ENCODE measurements around the gene SLC2A9.

DNA sequence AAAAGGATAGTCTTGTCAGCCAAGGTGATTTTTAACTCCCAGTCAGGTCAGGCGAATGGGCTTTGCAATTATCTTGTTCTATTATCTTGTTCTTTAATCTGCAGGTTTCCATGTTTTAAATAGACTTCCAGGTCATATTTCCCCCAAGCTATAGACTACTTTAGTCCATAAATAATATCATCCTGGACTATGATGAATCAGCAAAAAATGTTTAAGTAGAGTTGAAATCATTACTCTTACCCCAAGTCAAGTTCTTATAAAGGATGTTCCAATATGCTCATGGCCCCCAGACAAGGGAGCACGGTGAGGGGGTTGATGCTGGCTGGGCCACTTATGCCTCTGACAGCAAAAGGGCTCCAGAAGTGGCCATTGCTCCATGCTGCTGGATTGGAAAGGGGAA lies 75.1 kb downstream of the SLC2A9 start:
- TF ChIP-seq POLR2AphosphoS5 (IDR thresholded peaks at IDR 0.05) (no peak), POLR2A (IDR thresholded peaks at IDR 0.05) (no peak)
- TF ChIP-seq, protein P1, sequence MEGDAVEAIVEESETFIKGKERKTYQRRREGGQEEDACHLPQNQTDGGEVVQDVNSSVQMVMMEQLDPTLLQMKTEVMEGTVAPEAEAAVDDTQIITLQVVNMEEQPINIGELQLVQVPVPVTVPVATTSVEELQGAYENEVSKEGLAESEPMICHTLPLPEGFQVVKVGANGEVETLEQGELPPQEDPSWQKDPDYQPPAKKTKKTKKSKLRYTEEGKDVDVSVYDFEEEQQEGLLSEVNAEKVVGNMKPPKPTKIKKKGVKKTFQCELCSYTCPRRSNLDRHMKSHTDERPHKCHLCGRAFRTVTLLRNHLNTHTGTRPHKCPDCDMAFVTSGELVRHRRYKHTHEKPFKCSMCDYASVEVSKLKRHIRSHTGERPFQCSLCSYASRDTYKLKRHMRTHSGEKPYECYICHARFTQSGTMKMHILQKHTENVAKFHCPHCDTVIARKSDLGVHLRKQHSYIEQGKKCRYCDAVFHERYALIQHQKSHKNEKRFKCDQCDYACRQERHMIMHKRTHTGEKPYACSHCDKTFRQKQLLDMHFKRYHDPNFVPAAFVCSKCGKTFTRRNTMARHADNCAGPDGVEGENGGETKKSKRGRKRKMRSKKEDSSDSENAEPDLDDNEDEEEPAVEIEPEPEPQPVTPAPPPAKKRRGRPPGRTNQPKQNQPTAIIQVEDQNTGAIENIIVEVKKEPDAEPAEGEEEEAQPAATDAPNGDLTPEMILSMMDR (IDR thresholded peaks at IDR 0.05), result no peak
